H9 (cell line): Measurements from ENCODE around the gene EDN1. TPM values are rescaled to one million over a fixed set of nuclear protein-coding genes. Genes with fewer than 3 reads are reported as not detected.

Source experiments
- DNase-seq: peaks from one replicate; pipeline ENCODE4 v3.0.0-alpha.2; 2017
- H2AFZ ChIP-seq: one replicate; pipeline ENCODE4 v1.6.1; 2013; ENCODE audit warnings: mild to moderate bottlenecking, low read length, control low read depth, moderate library complexity
- H2AK5ac ChIP-seq: 2 replicates; pipeline ENCODE4 v1.6.1; 2013; ENCODE audit warnings: low read length, control low read depth, mixed read lengths; ENCODE audit not compliant: insufficient read length
- H2BK120ac ChIP-seq: one replicate; pipeline ENCODE4 v1.6.1; 2013; ENCODE audit warnings: low read depth, mild to moderate bottlenecking, low read length, control low read depth, inconsistent platforms; ENCODE audit not compliant: poor library complexity, severe bottlenecking
- H2BK12ac ChIP-seq: 2 replicates; pipeline ENCODE4 v1.6.1; 2013; ENCODE audit warnings: low read length, control low read depth, mixed read lengths, low read depth; ENCODE audit not compliant: insufficient read length
- H2BK15ac ChIP-seq: 2 replicates; pipeline ENCODE4 v1.6.1; 2013; ENCODE audit warnings: low read depth, low read length, control low read depth
- H2BK20ac ChIP-seq: one replicate; pipeline ENCODE4 v1.6.1; 2013; ENCODE audit warnings: low read depth, mild to moderate bottlenecking, low read length, control low read depth, inconsistent platforms; ENCODE audit not compliant: poor library complexity, severe bottlenecking
- H2BK5ac ChIP-seq: 2 replicates; pipeline ENCODE4 v1.6.1; 2013; ENCODE audit warnings: low read length, control low read depth, mixed read lengths; ENCODE audit not compliant: insufficient read length
- H3K14ac ChIP-seq: 2 replicates; pipeline ENCODE4 v1.6.1; 2013; ENCODE audit warnings: low read length, control low read depth; ENCODE audit not compliant: insufficient read depth
- H3K18ac ChIP-seq: 2 replicates; pipeline ENCODE4 v1.6.1; 2013; ENCODE audit warnings: low read depth, mild to moderate bottlenecking, mixed read lengths, low read length, control low read depth; ENCODE audit not compliant: insufficient read length
- H3K23ac ChIP-seq: 2 replicates; pipeline ENCODE4 v1.6.1; 2013; ENCODE audit warnings: low read length, control low read depth, mixed read lengths, low read depth; ENCODE audit not compliant: insufficient read length
- H3K23me2 ChIP-seq: 2 replicates; pipeline ENCODE4 v1.6.1; 2013; ENCODE audit warnings: low read depth, mild to moderate bottlenecking, mixed read lengths, low read length, control low read depth; ENCODE audit not compliant: insufficient read length, poor library complexity, severe bottlenecking
- H3K27ac ChIP-seq: 2 replicates; pipeline ENCODE4 v1.5.1; 2013; ENCODE audit warnings: low read length, control low read depth, mixed read lengths, low read depth; ENCODE audit not compliant: insufficient read length
- H3K27me3 ChIP-seq: 2 replicates; pipeline ENCODE4 v1.6.1; 2013; ENCODE audit warnings: low read length, control low read depth, inconsistent platforms; ENCODE audit not compliant: insufficient read depth
- H3K4ac ChIP-seq: 2 replicates; pipeline ENCODE4 v1.6.1; 2013; ENCODE audit warnings: low read depth, mild to moderate bottlenecking, control low read depth, inconsistent platforms, low read length, moderate library complexity
- H3K4me1 ChIP-seq: 2 replicates; pipeline ENCODE4 v1.6.1; 2013; ENCODE audit warnings: low read length, control low read depth, inconsistent platforms; ENCODE audit not compliant: insufficient read depth
- H3K4me2 ChIP-seq: 2 replicates; pipeline ENCODE4 v1.6.1; 2013; ENCODE audit warnings: low read length, control low read depth, mixed read lengths; ENCODE audit not compliant: insufficient read length, insufficient read depth
- H3K56ac ChIP-seq: 2 replicates; pipeline ENCODE4 v1.6.1; 2013; ENCODE audit warnings: low read depth, mild to moderate bottlenecking, mixed read lengths, low read length, control low read depth; ENCODE audit not compliant: insufficient read length
- H3K79me1 ChIP-seq: 2 replicates; pipeline ENCODE4 v1.6.1; 2013; ENCODE audit warnings: low read depth, mild to moderate bottlenecking, moderate library complexity, low read length, control low read depth, inconsistent platforms; ENCODE audit not compliant: insufficient read depth, poor library complexity, severe bottlenecking
- H3K79me2 ChIP-seq: 2 replicates; pipeline ENCODE4 v1.6.1; 2013; ENCODE audit warnings: low read length, control low read depth, inconsistent platforms; ENCODE audit not compliant: insufficient read depth
- H3K9ac ChIP-seq: 2 replicates; pipeline ENCODE4 v1.6.1; 2013; ENCODE audit warnings: low read length, control low read depth, mixed read lengths; ENCODE audit not compliant: insufficient read length; ENCODE audit errors: extremely low read depth
- H3K9me3 ChIP-seq: one replicate; pipeline ENCODE4 v1.6.1; 2013; ENCODE audit warnings: low read depth, low read length, inconsistent platforms; ENCODE audit not compliant: control insufficient read depth
- H3T11ph ChIP-seq: one replicate; pipeline ENCODE4 v1.6.1; 2013; ENCODE audit warnings: mild to moderate bottlenecking, low read length, control low read depth, inconsistent platforms
- H4K20me1 ChIP-seq: one replicate; pipeline ENCODE4 v1.6.1; 2013; ENCODE audit not compliant: control insufficient read depth, insufficient read length, insufficient read depth
- H4K5ac ChIP-seq: 2 replicates; pipeline ENCODE4 v1.6.1; 2013; ENCODE audit warnings: low read depth, mild to moderate bottlenecking, mixed read lengths, low read length, control low read depth; ENCODE audit not compliant: insufficient read length
- H4K8ac ChIP-seq: replicated peaks from 2 replicates; pipeline ENCODE4 v1.6.1; 2013; ENCODE audit warnings: low read length, control low read depth, mixed read lengths, low read depth; ENCODE audit not compliant: insufficient read length
- H4K91ac ChIP-seq: 2 replicates; pipeline ENCODE4 v1.6.1; 2013; ENCODE audit warnings: low read depth, mild to moderate bottlenecking, moderate library complexity, mixed read lengths, low read length, control low read depth; ENCODE audit not compliant: insufficient read length
- H3K27ac Mint-ChIP-seq, 3 experiments: 2 replicates in 2 of 3; 3 replicates in 1 of 3; pipeline ENCODE4 v1.8.0; 2020 to 2021; ENCODE audit warnings: mixed read lengths in 3 of 3, mild to moderate bottlenecking in 1 of 3, moderate library complexity in 1 of 3
- H3K27me3 Mint-ChIP-seq: 2 replicates; pipeline ENCODE4 v1.8.0; 2021; ENCODE audit warnings: low read depth, mild to moderate bottlenecking, moderate library complexity, mixed read lengths
- H3K36me3 Mint-ChIP-seq, 3 experiments: 2 replicates in 2 of 3; 3 replicates in 1 of 3; pipeline ENCODE4 v1.8.0; 2020 to 2021; ENCODE audit warnings: low read depth in 3 of 3, mixed read lengths in 3 of 3; ENCODE audit not compliant: insufficient read depth in 1 of 3
- H3K4me1 Mint-ChIP-seq, 2 experiments: 2 replicates each; pipeline ENCODE4 v1.8.0; 2020; ENCODE audit warnings: mixed read lengths in 2 of 2
- H3K4me3 Mint-ChIP-seq, 2 experiments: 2 replicates in 1 of 2; 3 replicates in 1 of 2; pipeline ENCODE4 v1.8.0; 2020 to 2021; ENCODE audit warnings: mild to moderate bottlenecking in 2 of 2, mixed read lengths in 2 of 2, moderate library complexity in 1 of 2
- H3K9me3 Mint-ChIP-seq, 2 experiments: 2 replicates in 1 of 2; 3 replicates in 1 of 2; pipeline ENCODE4 v1.8.0; 2020; ENCODE audit warnings: mild to moderate bottlenecking in 2 of 2, mixed read lengths in 2 of 2, moderate library complexity in 1 of 2
- WGBS: extraction: QIAGEN DNeasy Blood & Tissue Kit; methylation state at CpG from one replicate; pipeline ENCODE4 v1.1.7; 2013; ENCODE audit warnings: missing lambda C conversion rate, low lambda C conversion rate, mixed read lengths; ENCODE audit not compliant: insufficient read length; ENCODE audit errors: extremely low coverage; 5-methylcytosine and 5-hydroxymethylcytosine counted together
- total RNA-seq: library from RNA; stranded (reverse); gene quantifications from 2 replicates; pipeline ENCODE4 v1.2.1, GENCODE V29; 2021
- TF ChIP-seq, protein P1 (sequence below): fragments of 200-600 bp; sonication (generic); conservative IDR thresholded peaks from 3 replicates; pipeline ENCODE4 v1.8.0; 2021; ENCODE audit warnings: antibody characterized with exemption, mild to moderate bottlenecking

Gene EDN1
- total RNA-seq, 1 experiment from 2014 or later = 2.1 TPM

DNA sequence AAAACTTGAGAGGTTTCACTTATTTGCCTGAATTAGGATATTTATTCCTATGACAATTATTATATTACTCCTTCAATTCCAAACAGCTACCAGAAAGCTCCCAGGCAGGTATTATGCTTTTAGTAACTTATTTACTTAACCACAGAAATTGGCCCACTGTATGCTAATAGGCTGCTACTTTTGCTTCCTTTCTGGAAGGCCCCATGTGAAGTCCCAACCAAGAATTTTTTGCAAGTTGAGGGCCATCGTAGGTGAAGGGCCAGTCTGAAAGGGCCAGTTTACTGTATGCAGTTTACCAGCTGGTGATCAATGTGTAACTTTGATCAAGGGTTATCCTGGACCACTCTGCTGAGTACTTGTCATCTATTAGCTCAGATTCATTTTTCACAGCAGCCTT lies 45.0 kb downstream of the EDN1 start:
- Histone ChIP-seq H4K20me1 (no peaks in the 10 kb centered on the region), H3K56ac (no peak overlapping the region), H2BK5ac (no peak overlapping the region), H3K14ac (no peak overlapping the region), H4K5ac (no peak overlapping the region), H3K4me1 (no peaks in the 10 kb centered on the region; the same call in none of the 2 replicates), H3K23me2 (no peaks in the 10 kb centered on the region), H3K9ac (no peak overlapping the region), H3K18ac (no peak overlapping the region), H3K27ac (no peak overlapping the region), H3K4ac (no peak overlapping the region), H3K4me2 (no peak overlapping the region), H2BK20ac (no peak overlapping the region), H4K91ac (no peak overlapping the region), H4K8ac (no peak overlapping the region), H3K27me3 (no peaks in the 10 kb centered on the region), H3T11ph (no peak overlapping the region), H3K23ac (no peak overlapping the region), H2BK120ac (no peak overlapping the region), H2AFZ (no peak overlapping the region), H2BK12ac (no peak overlapping the region), H2AK5ac (no peak overlapping the region), H3K79me1 (no peaks in the 10 kb centered on the region), H3K79me2 (no peaks in the 10 kb centered on the region), H3K9me3 (no peaks in the 10 kb centered on the region), H2BK15ac (no peak overlapping the region)
- TF ChIP-seq, protein P1, sequence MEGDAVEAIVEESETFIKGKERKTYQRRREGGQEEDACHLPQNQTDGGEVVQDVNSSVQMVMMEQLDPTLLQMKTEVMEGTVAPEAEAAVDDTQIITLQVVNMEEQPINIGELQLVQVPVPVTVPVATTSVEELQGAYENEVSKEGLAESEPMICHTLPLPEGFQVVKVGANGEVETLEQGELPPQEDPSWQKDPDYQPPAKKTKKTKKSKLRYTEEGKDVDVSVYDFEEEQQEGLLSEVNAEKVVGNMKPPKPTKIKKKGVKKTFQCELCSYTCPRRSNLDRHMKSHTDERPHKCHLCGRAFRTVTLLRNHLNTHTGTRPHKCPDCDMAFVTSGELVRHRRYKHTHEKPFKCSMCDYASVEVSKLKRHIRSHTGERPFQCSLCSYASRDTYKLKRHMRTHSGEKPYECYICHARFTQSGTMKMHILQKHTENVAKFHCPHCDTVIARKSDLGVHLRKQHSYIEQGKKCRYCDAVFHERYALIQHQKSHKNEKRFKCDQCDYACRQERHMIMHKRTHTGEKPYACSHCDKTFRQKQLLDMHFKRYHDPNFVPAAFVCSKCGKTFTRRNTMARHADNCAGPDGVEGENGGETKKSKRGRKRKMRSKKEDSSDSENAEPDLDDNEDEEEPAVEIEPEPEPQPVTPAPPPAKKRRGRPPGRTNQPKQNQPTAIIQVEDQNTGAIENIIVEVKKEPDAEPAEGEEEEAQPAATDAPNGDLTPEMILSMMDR = no peak
- H3K9me3 Mint-ChIP-seq = peaks cover 0 to 4% of the 10 kb centered on the region in 2 experiments; a peak in 2 of 5 replicates
- H3K27me3 Mint-ChIP-seq = no peaks in the 10 kb centered on the region
- no peak overlapping the region for H3K27ac Mint-ChIP-seq
- no peak for DNase-seq
- no CpG with 5 or more reads among the region's 1 CpG for WGBS
- no peak overlapping the region for H3K4me3 Mint-ChIP-seq
- peaks cover 40 to 55% of the 10 kb centered on the region in 2 experiments for H3K4me1 Mint-ChIP-seq
- H3K36me3 Mint-ChIP-seq = peaks cover 0 to 4% (median 0%) of the 10 kb centered on the region in 3 experiments; a peak in 2 of 7 replicates
